Stomach smooth muscle (tissue), 2 donors: ENCODE results near the gene SERPINA5.

Experiments used
- H3K27ac ChIP-seq: one replicate; pipeline ENCODE4 v1.7.0; 2013; ENCODE audit warnings: mild to moderate bottlenecking, low read length, inconsistent platforms
- H3K27me3 ChIP-seq, 2 donors: one replicate each; pipeline ENCODE4 v1.7.0; 2013; ENCODE audit warnings: low read length in 2 of 2; ENCODE audit not compliant: insufficient read depth in 2 of 2, control insufficient read depth in 1 of 2
- H3K36me3 ChIP-seq, 2 donors: one replicate each; pipeline ENCODE4 v1.7.0; 2013; ENCODE audit warnings: low read length in 2 of 2; ENCODE audit not compliant: control insufficient read depth in 2 of 2, insufficient read depth in 2 of 2
- H3K4me1 ChIP-seq: one replicate; pipeline ENCODE4 v1.7.0; 2013; ENCODE audit warnings: low read length; ENCODE audit not compliant: control insufficient read depth, insufficient read depth
- H3K4me3 ChIP-seq, 2 donors: one replicate each; pipeline ENCODE4 v1.7.0; 2013; ENCODE audit warnings: low read length in 2 of 2
- H3K9ac ChIP-seq, 2 donors: one replicate each; pipeline ENCODE4 v1.7.0; 2013; ENCODE audit warnings: low read length in 2 of 2, mild to moderate bottlenecking in 1 of 2
- H3K9me3 ChIP-seq, 2 donors: one replicate each; pipeline ENCODE4 v1.7.0; 2013; ENCODE audit warnings: low read length in 2 of 2; ENCODE audit not compliant: control insufficient read depth in 2 of 2
- donor health status: healthy.
- donor health status: Pancreatic carcinoma.

The SERPINA5 gene

DNA sequence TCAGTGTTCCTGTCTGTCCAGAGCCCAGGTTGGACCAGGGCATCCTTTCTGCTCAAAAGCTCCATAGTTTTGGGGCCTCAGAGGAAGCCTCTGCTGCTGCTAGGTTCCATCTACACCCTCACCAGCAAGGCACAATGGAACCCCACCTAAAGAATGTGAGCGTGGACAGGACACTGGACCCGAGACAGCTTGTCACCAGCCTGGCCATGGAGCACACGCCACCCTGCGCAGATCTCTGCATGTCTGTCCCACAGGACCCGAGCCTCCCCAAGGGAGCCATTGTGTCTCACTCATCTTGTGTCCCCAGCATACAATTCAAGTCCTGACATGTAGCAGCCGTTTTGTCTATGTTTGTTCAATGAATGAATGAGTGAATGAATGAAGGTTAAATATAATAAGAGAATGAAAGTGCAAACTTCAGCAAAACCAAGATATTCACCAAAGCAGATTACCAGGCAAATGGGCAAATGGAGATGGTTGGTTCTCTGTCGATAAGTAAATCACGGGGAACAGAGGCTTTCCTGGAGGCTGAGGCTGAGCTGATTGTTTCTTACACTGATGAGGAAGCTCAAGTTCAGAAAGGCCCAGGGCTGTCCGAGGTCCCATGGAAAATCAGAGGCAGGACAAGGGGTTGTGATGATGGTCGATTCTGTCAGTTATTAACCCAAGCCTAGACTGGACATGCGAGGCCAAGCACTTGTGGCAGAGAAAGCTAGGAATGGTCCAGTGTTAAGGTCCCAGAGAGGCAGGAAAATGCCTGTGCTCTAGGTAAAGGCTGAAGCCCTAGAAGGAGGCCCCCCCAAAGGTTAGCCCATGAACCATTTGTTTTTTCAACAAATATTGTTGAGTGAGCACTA is 58.0 kb downstream of the SERPINA5 start:
- Histone ChIP-seq H3K27ac (no peak overlapping the region), H3K4me1 (no peaks in the 10 kb centered on the region), H3K4me3 (no peak overlapping the region), H3K36me3 (no peaks in the 10 kb centered on the region), H3K27me3 (no peaks in the 10 kb centered on the region), H3K9ac (no peak overlapping the region), H3K9me3 (no peaks in the 10 kb centered on the region)

DNA sequence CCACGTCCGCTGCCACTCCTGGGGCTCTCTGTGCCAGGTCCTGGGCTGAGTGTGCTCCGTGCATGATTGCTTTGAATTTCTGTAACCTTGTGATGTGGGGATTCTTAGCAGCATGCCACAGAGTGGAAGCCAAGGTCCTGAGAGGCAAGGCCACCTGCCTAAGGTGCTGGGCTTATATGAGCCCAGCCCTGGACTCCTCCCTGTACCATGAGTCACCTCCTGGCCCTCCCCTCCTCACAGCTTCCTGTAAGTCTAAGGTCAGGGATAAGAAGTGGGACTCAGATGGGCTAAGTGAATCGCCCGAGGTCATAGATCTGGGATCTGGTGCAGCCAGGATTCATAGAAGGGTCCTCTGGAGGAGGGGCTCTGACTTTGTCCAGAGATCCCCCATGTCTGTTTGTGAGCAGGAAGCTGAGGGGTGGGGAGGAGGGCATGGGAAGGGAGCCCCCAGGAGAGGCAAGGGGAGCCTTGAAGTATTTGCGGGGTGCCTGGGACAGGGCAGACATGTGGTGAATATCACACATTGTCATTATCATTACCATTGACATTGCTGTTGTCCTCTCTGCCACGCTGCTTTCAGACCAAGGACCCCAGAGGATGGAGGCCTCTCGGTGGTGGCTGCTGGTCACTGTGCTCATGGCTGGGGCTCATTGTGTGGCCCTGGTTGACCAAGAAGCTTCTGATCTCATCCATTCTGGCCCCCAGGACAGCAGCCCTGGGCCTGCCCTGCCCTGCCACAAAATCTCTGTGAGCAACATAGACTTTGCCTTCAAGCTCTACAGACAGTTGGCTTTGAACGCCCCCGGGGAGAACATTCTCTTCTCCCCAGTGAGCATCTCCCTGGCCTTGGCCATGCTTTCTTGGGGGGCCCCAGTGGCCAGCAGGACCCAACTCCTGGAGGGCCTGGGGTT is 59.8 kb downstream of the SERPINA5 start:
- Histone ChIP-seq H3K36me3 (no peaks in the 10 kb centered on the region), H3K27me3 (no peaks in the 10 kb centered on the region), H3K27ac (no peak overlapping the region), H3K4me3 (no peak overlapping the region), H3K4me1 (no peaks in the 10 kb centered on the region), H3K9ac (no peak overlapping the region), H3K9me3 (no peaks in the 10 kb centered on the region)

DNA sequence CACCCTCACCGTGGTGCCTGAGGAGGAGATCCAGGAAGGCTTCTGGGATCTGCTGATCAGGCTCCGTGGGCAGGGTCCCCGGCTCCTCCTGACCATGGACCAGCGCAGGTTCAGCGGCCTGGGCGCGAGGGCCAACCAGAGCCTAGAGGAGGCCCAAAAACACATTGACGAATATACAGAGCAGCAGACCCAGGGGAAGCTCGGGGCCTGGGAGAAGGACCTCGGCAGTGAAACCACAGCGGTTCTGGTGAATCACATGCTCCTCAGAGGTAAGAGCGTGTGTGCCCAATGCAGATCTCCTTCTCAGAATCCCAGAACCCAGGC is 60.4 kb downstream of the SERPINA5 start:
- Histone ChIP-seq H3K4me1 (no peaks in the 10 kb centered on the region), H3K4me3 (no peak overlapping the region), H3K9me3 (no peaks in the 10 kb centered on the region), H3K36me3 (no peaks in the 10 kb centered on the region), H3K27me3 (no peaks in the 10 kb centered on the region), H3K27ac (no peak overlapping the region), H3K9ac (no peak overlapping the region)
